Measurements from ENCODE around the gene KCNQ1.

KCNQ1 gene

DNA sequence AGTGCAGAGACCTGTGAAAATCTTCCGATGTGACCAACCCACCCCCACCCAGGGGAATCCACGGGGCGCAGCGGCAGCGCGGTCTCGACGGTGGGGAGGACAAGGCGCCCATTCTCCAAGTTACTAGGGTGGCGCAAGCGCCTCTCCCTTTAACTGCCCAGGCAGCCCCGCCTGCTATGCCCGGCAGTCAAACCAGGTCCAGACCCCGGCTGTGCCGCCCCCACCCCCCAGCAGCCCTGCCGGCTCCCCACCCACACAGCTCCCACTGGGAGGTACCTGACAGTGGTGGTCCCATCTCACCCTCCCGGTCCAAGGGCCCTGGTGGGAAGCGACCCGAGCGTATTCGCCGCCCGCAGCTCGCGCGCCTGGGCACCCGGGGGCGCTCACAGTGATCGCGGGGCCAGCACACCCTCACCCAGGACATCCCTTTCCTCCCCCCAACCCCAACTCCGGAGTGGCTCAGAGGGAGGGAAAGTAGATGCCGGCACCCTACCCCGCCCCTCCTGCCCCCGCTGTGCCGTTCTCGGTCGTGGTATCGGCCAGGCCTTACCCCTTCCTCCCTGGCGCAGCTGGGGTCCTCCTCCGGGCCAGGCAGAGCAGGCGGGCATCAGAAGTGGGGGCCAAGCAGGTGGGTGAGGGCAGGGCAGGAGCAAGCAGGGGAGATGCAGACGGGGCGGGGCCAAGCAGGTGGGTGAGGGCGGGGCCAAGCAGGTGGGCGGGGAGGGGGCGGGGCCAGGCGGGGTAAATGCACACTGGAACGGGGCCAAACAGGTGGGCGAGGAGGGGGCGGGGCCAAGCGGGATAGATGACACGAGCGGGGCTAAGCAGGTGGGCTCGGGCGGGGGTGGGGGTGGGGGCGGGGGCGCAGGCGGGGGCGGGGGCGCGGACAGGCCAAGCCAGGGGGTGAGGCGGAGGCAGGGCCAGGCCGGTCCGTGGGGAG is 657 bp upstream of the KCNQ1 start, which contains the start of gene TRPM5:
Gene TRPM5 (minus strand): TSS at position 634 of the 940 bp plus-strand sequence. CDS start 21,478 bp downstream, outside the sequence.
- no peak for FAIRE-seq

DNA sequence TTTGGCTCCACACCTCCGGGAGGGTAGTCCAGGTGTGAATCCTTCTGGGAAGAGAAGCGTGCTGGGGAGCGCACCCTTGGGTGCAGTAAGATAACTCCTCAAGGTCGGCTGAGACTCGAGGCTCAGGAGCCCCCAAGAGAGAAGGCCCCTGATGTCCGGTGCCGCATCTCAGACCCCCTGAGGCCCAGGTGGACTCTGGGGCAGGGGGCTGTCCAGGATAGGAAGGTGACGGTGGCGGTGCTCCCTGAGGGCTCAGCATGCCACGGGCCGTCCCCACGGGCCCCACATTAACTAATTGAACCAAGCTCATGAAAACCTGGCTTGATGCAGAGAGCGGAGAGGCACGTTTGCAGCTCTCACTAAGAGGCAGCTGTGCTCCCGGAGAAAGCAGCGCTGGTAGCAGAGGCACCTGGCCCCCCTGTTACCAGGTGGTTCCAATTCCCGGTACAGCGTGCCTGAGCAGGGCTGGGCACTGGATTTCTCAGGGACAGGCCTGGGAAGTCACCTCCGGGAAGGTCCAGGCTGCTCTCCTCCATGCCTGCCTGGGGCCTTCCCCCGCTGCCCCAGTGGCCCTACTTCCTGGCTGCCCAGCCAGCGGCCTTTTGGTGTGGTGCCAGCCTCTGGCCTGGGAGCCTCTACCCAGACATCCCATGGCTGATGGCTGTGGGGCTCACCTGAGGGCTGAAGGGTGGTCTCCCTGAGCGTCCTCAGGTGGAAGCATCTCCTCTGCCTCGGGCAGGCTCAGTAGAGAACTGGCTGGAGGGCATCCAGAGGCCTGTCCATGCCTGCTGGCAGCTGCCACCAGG is 1.1 kb downstream of the KCNQ1 start:
- no peak for FAIRE-seq

- no peak for FAIRE-seq
These were observed 1.9 kb downstream of the KCNQ1 start for GRCh38 chr11:2446590-2447252.

DNA sequence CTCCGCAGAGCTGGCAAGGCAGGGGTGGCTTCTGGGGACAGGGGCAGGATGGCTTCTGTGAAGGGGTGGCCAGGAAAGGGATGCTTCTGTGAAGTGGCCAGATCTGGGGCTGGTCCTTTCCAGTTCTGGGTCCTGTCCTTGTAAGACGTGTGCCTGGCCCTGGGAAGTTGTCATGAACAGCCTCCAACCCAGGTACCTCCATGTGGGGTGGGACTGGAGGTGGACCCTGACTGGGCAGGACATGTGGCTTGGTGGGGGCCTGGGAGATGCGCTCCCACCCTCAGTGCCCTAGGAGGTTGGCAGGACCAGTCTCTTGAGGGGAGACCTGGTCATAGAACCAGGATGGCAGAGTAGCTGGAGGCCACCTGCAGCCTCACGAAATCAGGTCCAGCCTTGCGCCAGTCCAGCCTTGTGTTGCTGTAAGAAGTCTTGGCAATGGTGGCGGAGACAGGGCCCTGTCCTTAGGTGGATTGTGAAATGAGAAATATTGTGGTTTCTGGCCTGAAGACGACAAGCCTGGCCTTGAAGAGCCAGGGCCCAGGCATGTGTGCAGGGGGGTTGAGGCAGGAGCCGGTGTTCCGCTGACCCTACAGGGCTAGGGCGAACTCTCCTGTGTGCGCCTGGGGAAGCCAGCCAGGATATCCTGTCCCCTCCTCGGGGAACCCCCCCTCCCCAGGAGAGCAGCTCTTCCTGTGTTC is 2.6 kb downstream of the KCNQ1 start:
- FAIRE-seq: no peak

GRCh38 chr11:2447951-2448650 is 3.3 kb downstream of the KCNQ1 start:
- no peak for FAIRE-seq

DNA sequence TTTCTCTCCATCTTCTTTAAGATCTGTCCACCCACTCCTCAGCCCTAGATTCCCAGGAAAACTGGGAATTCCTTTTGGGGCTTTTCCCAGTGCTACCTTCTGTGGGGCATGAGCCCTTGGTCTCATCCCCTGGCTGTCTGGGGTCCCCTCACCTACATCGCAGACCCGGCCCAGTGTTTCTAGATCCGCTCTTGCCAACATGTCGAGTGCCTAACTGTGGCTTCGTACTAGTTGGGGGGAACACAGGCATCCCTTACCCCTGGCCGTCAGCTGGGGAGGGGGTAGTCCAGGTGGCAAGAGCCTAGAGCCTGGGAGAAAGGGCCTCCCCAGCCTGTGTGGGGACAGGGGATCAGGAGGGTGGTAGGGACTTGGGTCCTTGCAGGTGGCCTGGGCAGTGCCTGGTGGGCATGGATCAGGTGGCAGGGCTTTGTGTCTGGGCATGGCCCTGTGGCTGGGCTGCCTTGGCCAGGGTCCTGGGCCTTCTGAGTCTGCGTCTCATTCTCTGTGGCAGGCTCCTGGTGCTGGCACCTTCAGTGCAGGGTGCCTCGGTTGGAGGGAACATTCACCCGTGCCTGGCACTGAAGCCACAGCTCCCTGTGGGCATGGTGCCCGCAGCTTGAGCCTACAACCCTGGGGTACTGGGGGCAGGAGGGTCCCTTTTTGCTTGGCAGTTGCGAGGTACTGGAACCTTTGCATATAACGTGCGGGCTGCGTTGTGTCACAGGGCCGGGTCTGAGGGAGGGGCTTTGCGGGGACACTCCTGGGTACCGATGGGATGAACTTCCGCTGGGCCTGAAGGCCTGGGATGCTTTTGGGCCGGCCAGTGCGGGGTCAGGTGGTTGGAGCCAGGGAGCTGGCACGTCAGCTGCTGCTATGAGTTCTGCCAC is 4.1 kb downstream of the KCNQ1 start:
- FAIRE-seq: no peak

GRCh38 chr11:2449548-2450320 is 4.9 kb downstream of the KCNQ1 start:
- FAIRE-seq: no peak

DNA sequence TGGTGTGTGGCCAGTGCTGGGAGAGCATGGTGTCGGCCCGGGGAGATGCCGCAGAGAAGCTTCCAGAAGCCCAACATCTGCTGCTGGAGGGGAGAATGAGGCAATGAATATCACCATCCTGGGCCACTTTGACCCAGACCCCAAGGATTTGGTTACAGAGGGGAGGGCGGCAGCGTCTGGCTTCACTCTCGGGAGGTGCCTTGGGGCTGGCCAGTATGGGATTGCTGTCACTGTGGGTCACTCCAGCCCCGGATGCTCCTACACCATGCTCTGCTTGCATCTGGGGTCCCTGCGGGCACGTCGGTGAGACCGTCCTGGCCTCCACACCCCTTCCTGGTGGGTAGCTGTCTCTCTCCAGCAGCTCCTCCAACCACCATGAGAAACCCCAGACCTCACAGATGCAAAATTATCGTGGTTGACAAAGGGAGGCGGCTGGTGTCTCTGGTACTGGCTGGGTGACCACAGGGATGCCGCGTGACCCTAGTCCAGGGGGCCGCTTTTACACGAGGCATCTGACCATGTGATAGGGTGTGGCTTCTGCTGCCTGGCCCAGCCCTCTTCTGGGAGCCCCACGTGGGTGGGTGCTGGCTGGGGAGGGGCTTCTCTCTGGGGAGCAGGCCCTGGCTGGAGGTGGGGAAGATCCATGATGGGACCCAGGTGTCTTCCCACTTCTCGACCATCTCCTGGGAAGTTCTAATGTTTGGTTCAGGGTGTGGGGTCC is 5.7 kb downstream of the KCNQ1 start:
- FAIRE-seq: no peak

DNA sequence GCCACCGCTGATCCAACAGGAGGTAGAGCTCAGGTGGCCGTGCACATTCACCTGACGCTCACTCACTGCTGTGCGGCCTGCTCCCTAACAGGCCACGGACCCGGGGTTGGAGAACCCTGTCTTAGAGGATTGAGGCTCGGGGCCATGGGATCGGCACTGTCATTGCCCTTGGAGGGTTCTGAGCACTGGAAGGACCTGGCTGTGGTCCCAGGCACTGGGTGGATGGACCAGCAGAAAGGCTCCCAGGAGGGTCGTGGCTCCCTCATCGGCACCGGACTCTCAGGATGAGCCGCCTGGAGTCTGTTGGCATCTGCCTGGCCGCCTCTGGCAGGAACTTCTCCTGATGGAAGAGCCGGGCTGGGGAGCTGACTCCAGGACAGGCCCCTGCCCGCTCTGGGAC is 6.5 kb downstream of the KCNQ1 start:
- FAIRE-seq: no peak

- FAIRE-seq: no peak
These were observed 7.1 kb downstream of the KCNQ1 start for GRCh38 chr11:2451916-2452315.

- no peak for FAIRE-seq
These were observed 7.7 kb downstream of the KCNQ1 start for GRCh38 chr11:2452321-2453012.

DNA sequence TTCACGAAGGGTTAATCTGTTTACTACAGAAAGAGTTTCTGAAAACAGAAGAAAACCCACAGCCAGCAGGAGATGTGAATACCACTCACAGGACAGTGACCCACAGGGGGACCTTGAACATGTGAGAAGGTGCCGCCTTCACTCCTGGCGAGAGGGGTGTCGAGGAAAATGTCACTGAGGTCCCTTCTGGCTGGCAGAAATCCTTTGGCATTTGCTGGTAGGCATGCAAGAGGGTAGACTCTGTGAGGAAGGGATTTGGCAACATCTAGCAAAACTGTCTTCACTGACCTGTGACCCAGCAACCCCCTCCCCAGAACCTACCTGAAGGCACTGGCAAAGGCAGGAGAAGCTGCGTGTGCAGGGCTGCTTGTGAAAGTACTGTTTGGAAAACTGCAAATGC is 8.6 kb downstream of the KCNQ1 start:
- FAIRE-seq: no peak

GRCh38 chr11:2458321-2458720 is 13.5 kb downstream of the KCNQ1 start:
- no peak for FAIRE-seq

DNA sequence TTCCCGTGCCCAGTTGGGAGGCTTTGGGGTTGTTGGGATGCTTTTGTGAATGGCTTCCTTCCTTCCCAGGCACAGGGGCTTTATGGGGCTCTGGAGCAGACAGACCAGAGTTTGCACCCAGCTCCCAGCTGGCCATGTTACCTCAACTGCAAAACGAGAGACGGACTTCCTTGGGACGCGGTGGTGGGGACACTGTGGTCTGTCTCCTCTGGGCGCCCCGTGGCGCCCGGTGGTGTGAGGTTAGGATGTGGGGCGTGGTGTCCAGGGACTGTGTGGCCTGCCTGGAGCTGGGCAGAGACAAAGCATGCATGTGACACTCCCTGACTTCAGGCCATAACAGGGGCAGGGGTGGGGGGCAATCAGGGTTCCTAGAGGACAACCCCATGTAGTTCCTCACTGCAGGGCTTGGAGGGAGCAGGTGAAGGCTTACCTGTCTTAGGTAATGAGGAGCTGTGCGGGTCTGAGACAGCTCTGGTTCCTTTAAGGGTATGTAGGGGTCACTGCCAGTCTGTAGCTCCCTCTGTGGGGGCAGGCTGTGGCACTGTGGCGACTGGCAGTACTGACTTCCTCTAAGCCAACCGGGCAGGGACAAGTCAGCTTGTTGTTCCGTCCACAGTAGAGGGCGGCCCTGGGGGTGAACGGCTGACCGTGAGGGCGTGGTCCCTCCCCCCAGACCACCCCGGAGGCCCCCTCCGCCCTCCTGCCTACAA is 14.4 kb downstream of the KCNQ1 start:
- no peak for FAIRE-seq

DNA sequence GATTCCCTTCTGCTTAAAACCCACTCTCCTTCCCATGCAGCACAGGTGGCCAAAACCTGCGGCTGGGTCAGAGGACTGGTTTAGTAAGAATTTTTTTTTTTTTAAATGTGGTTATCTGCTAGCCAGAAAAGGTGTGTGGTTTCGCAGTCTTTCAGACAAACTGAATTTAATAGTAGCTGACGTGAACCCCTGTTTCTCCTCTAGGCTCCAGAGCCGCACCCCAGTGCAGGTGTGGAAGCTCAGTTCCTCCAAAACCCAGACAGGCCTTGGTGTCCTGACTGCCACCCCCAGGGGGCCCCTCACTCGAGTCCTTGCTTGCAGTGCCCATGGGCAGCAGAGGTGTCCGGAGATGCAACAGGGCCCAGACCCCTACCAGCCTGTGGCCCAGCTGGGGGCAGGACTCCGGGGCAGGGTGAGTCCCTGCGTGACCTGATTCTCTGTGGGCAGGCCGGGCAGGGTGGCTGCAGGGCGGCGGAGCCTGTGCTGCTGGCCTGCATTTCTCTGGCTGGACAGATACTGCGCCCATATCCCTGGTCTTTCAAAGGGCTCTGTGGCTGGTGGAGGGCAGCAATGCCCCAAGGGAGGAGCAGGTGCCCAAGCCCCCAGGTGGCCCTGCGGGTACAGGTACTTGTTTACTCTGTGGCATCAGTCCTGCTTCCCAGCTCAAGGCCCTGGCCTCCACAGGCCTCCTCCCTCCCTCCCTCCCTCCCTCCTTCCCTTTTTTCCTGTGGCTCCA is 15.2 kb downstream of the KCNQ1 start:
- no peak for FAIRE-seq

GRCh38 chr11:2460540-2461252 is 15.9 kb downstream of the KCNQ1 start:
- no peak for FAIRE-seq

Measured in G401.6 (cell line).